ENCODE data around the gene AVEN.

The AVEN gene

GRCh38 chr15:33882921-33883320 is 156.1 kb downstream of the AVEN start:
- TF ChIP-seq CTCF (conservative IDR thresholded peaks at IDR 0.05) (no peak), ZFX (IDR thresholded peaks at IDR 0.05) (no peak)
- H3K27ac ChIP-seq: no peak overlapping the region

GRCh38 chr15:33874156-33874555 is 164.8 kb downstream of the AVEN start:
- no peak overlapping the region for H3K27ac ChIP-seq
- TF ChIP-seq ZFX (IDR thresholded peaks at IDR 0.05) (no peak), CTCF (conservative IDR thresholded peaks at IDR 0.05) (no peak)

GRCh38 chr15:33872416-33873106 is 166.4 kb downstream of the AVEN start:
- H3K27ac ChIP-seq: no peak overlapping the region
- no peak for TF ChIP-seq ZFX (IDR thresholded peaks at IDR 0.05)
- no peak for TF ChIP-seq CTCF (conservative IDR thresholded peaks at IDR 0.05)

GRCh38 chr15:33871980-33872379 is 167.0 kb downstream of the AVEN start:
- H3K27ac ChIP-seq: no peak overlapping the region
- TF ChIP-seq CTCF (conservative IDR thresholded peaks at IDR 0.05) (no peak), ZFX (IDR thresholded peaks at IDR 0.05) (no peak)

- peak overlapping the region; percentile 10; the same call in 1 of the 2 replicates for H3K27ac ChIP-seq
- TF ChIP-seq CTCF (conservative IDR thresholded peaks at IDR 0.05): no peak
- no peak for TF ChIP-seq ZFX (IDR thresholded peaks at IDR 0.05)
Measured at GRCh38 chr15:33866101-33866737, 172.8 kb downstream of the AVEN start.

GRCh38 chr15:33865416-33865815 is 173.6 kb downstream of the AVEN start:
- H3K27ac ChIP-seq: no peak overlapping the region
- no peak for TF ChIP-seq ZFX (IDR thresholded peaks at IDR 0.05)
- TF ChIP-seq CTCF (conservative IDR thresholded peaks at IDR 0.05): no peak

- H3K27ac ChIP-seq: no peak overlapping the region
- TF ChIP-seq ZFX (IDR thresholded peaks at IDR 0.05) (no peak), CTCF (conservative IDR thresholded peaks at IDR 0.05) (no peak)
Measured at GRCh38 chr15:33864360-33865075, 174.5 kb downstream of the AVEN start.
